HL-60 (cell line): Measurements from ENCODE around the gene FAM24B.

Experiments used
- DNase-seq, 2 experiments: peaks; one replicate each; pipeline ENCODE4 v3.0.0-alpha.2; 2010 to 2020; ENCODE audit warnings: low read depth in 1 of 2, low spot score in 1 of 2
- H3K27ac ChIP-seq: fragments of 250-450 bp; sonication (Bioruptor Pico); replicated peaks from 2 replicates; pipeline ENCODE4 v1.5.1; 2020; ENCODE audit warnings: mild to moderate bottlenecking, moderate library complexity
- H3K27me3 ChIP-seq: fragments of 250-450 bp; sonication (Bioruptor Pico); 2 replicates; pipeline ENCODE4 v1.5.1; 2021; ENCODE audit warnings: mild to moderate bottlenecking, moderate library complexity; ENCODE audit not compliant: insufficient read depth, poor library complexity, severe bottlenecking
- H3K4me3 ChIP-seq: replicated peaks from 2 replicates; pipeline ENCODE4 v1.5.1; 2011; ENCODE audit warnings: mild to moderate bottlenecking, control low read depth, low read length; ENCODE audit not compliant: insufficient read depth
- CTCF ChIP-seq: IDR thresholded peaks from one replicate; pipeline ENCODE4 v1.5.1; 2011; ENCODE audit warnings: low read length, control low read depth, inconsistent platforms; ENCODE audit not compliant: insufficient read depth
- GABPA ChIP-seq: IDR thresholded peaks from 2 replicates; pipeline ENCODE4 v1.6.1; 2012; ENCODE audit warnings: low read depth
- POLR2AphosphoS5 ChIP-seq: IDR thresholded peaks from 2 replicates; pipeline ENCODE4 v1.6.1; 2012; ENCODE audit warnings: low read depth
- REST ChIP-seq: IDR thresholded peaks from 2 replicates; pipeline ENCODE4 v1.6.1; 2012; ENCODE audit warnings: low read depth; ENCODE audit not compliant: insufficient replicate concordance
- SPI1 ChIP-seq: IDR thresholded peaks from 2 replicates; pipeline ENCODE4 v1.6.1; 2012; ENCODE audit warnings: low read depth, mild to moderate bottlenecking, borderline replicate concordance

Gene FAM24B

GRCh38 chr10:122839505-122839904 is 39.9 kb downstream of the FAM24B start:
- H3K27me3 ChIP-seq, result no peaks in the 10 kb centered on the region
- H3K27ac ChIP-seq, result no peak overlapping the region
- TF ChIP-seq GABPA (no peak), SPI1 (no peak), REST (no peak), CTCF (no peak), POLR2AphosphoS5 (no peak)
- no peak overlapping the region for H3K4me3 ChIP-seq
- DNase-seq, result no peak

GRCh38 chr10:122838880-122839279 is 40.5 kb downstream of the FAM24B start:
- Histone ChIP-seq H3K27ac (no peak overlapping the region), H3K4me3 (no peak overlapping the region), H3K27me3 (no peaks in the 10 kb centered on the region)
- no peak for TF ChIP-seq GABPA
- TF ChIP-seq POLR2AphosphoS5, result no peak
- TF ChIP-seq REST, result no peak
- TF ChIP-seq SPI1, result no peak
- TF ChIP-seq CTCF, result no peak
- DNase-seq, result no peak

GRCh38 chr10:122835908-122836307 is 43.5 kb downstream of the FAM24B start:
- DNase-seq, result no peak
- TF ChIP-seq POLR2AphosphoS5 (no peak), SPI1 (no peak), CTCF (no peak), GABPA (no peak), REST (no peak)

More at GRCh38 chr10:122835908-122836307, 43.5 kb downstream of the FAM24B start:
- H3K27me3 ChIP-seq, result peaks cover 2% of the 10 kb centered on the region
- H3K27ac ChIP-seq, result no peak overlapping the region
- H3K4me3 ChIP-seq, result no peak overlapping the region
